NCI-H187 treated with DMSO at 0.1 percent for 48 hours (cell line): ENCODE results near the gene TRIM24.

Experiments
- DNase-seq: peaks from one replicate; lab custom pipeline; 2025; lab: John Stamatoyannopoulos, UW

TRIM24 gene

GRCh38 chr7:138538997-138539644 is 79.1 kb downstream of the TRIM24 start:
- DNase-seq: no peak

GRCh38 chr7:138542183-138542582 is 82.1 kb downstream of the TRIM24 start:
- no peak for DNase-seq

- no peak for DNase-seq
Measured at GRCh38 chr7:138543739-138544138, 83.7 kb downstream of the TRIM24 start.

- DNase-seq: no peak
Measured at GRCh38 chr7:138545123-138545522, 85.1 kb downstream of the TRIM24 start.

- DNase-seq: no peak
Measured at GRCh38 chr7:138546064-138546619, 86.1 kb downstream of the TRIM24 start.

- DNase-seq: no peak
Measured at GRCh38 chr7:138546829-138547228, 86.8 kb downstream of the TRIM24 start.

- DNase-seq: no peak
Measured at GRCh38 chr7:138549082-138549481, 89.0 kb downstream of the TRIM24 start.

GRCh38 chr7:138550337-138550736 is 90.3 kb downstream of the TRIM24 start:
- no peak for DNase-seq

GRCh38 chr7:138551102-138551501 is 91.0 kb downstream of the TRIM24 start:
- no peak for DNase-seq

- DNase-seq: no peak
Measured at GRCh38 chr7:138553805-138554204, 93.7 kb downstream of the TRIM24 start.

- no peak for DNase-seq
Measured at GRCh38 chr7:138554674-138555073, 94.6 kb downstream of the TRIM24 start.

GRCh38 chr7:138555684-138556083 is 95.6 kb downstream of the TRIM24 start:
- no peak for DNase-seq

GRCh38 chr7:138556771-138557484 is 96.9 kb downstream of the TRIM24 start:
- DNase-seq: no peak

- no peak for DNase-seq
Measured at GRCh38 chr7:138559448-138559847, 99.4 kb downstream of the TRIM24 start.

GRCh38 chr7:138563808-138564207 is 103.7 kb downstream of the TRIM24 start:
- no peak for DNase-seq

- DNase-seq: no peak
Measured at GRCh38 chr7:138564365-138564764, 104.3 kb downstream of the TRIM24 start.

GRCh38 chr7:138565071-138565450 is 105.0 kb downstream of the TRIM24 start:
- no peak for DNase-seq

GRCh38 chr7:138565451-138566114 is 105.5 kb downstream of the TRIM24 start:
- DNase-seq: no peak

GRCh38 chr7:138568655-138569054 is 108.6 kb downstream of the TRIM24 start:
- no peak for DNase-seq

- no peak for DNase-seq
Measured at GRCh38 chr7:138569418-138569817, 109.4 kb downstream of the TRIM24 start.

GRCh38 chr7:138570715-138571114 is 110.7 kb downstream of the TRIM24 start:
- no peak for DNase-seq

GRCh38 chr7:138573741-138574140 is 113.7 kb downstream of the TRIM24 start:
- DNase-seq: no peak

GRCh38 chr7:138575897-138576428 is 115.9 kb downstream of the TRIM24 start:
- no peak for DNase-seq
